IPS-NIHi11 (cell line): ENCODE measurements around the gene PTPN3.
A peak's percentile ranks its signal among the peaks of the same experiment; 100 is the strongest.
"Not testable (repeated sequence)": the region's sequence is repeated elsewhere in the genome, so short reads cannot be mapped to it uniquely, and the experiment has no call there.

ENCODE experiments used
- DNase-seq: peaks from one replicate; pipeline ENCODE4 v3.0.0; 2012; ENCODE audit warnings: mixed read lengths, low spot score

The PTPN3 gene, protein sequence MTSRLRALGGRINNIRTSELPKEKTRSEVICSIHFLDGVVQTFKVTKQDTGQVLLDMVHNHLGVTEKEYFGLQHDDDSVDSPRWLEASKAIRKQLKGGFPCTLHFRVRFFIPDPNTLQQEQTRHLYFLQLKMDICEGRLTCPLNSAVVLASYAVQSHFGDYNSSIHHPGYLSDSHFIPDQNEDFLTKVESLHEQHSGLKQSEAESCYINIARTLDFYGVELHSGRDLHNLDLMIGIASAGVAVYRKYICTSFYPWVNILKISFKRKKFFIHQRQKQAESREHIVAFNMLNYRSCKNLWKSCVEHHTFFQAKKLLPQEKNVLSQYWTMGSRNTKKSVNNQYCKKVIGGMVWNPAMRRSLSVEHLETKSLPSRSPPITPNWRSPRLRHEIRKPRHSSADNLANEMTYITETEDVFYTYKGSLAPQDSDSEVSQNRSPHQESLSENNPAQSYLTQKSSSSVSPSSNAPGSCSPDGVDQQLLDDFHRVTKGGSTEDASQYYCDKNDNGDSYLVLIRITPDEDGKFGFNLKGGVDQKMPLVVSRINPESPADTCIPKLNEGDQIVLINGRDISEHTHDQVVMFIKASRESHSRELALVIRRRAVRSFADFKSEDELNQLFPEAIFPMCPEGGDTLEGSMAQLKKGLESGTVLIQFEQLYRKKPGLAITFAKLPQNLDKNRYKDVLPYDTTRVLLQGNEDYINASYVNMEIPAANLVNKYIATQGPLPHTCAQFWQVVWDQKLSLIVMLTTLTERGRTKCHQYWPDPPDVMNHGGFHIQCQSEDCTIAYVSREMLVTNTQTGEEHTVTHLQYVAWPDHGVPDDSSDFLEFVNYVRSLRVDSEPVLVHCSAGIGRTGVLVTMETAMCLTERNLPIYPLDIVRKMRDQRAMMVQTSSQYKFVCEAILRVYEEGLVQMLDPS

DNA sequence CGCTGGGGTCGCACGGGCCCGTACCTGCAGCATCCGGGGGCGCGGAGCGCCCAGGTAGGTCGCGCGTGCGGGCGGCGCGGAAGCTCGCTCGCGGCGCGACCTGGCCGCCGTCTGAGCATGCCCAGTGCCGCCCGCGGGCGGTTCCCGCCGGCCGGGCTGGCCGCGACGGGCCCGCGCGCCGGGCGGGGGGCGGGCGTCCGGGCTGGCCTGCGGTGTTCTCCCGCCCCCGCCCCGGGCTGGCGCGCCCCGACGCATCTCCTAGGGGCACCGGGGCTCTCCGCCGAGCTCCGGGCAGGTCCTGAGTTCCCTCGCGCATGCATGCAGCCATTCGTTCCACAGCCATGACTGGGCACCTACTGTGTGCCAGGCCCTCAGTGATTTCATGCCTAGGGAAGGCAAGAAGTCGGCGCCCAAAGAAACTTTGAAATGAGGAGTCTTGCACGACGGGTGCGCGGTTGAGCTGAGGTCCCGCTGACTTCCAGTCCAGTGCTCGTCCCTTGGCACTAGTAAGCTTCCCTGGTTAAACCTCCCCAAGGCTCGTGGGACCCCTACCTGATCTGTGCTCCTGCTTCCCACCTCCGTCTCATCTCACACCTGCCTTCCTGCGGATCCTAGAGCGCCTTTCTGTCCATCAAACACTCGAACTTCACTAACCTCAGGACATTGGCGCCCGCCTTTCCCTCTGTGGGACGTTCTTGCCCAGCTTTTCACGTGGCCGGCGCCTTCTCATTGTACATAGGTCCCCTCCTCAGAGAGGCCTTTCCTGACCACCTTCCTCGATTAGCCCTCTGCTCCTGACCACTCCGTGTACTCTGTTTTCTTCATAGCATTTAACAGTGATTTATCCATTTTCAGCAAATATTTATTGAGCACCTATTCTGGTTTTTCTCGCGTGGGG, at the start of gene PTPN3:
Gene PTPN3 (minus strand): TSS at position 113 of the 898 bp plus-strand sequence. CDS start 34,873 bp downstream, outside the sequence.
- peak; percentile 86 for DNase-seq

DNA sequence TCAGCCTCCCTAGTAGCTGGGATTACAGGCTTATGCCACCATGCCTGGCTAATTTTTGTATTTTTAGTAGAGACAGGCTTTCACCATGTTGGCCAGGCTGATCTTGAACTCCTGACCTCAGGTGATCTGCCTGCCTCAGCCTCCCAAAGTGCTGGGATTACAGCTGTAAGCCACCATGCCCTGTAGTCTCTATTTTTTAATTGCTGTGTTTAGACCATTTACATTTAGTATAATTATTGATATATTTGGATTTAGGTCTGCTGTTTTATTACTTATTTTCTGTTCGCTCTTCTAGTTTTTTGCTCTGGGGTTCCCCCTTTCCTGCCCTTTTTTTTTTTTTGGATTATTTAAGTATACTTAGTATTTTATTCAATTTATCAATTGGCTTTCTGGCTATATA, 46.8 kb upstream of the PTPN3 start:
- DNase-seq = not testable (repeated sequence)

DNA sequence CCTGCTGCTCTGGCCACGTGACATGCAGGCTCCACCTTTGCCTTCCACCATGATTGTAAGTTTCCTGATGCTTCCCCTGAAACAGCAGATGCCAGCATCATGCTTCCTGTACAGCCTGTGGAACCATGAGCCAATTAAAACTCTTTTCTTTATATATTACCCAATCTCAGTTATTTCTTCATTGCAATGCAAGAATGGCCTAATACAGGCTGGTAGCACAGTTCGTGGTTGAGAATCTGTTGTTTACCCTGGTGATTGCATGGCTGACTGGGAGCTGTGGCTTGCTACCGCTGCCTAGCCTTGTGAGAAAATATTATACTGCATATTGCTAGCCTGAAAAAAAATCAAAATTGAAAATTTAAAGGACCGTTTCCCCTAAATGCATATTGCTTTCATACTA, 44.8 kb upstream of the PTPN3 start:
- DNase-seq = no peak

DNA sequence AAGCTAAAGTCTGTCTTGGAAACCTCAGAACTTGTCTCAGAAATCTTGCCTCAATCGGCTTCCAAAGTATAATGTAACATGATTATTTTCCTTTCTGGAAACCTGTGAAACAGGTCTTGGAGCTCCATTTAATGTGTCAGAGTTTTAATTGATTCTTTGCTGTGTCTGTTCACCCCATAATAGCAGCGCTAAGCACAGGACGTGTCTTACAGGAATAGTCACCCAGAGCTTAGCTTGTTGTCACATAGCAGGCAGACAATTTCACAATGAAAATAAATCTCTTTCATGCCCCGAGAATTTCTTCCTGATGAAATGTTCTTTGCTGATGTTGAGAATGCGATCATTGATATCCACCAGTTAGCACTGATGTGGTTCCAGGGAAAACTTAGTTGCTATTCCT, 40.2 kb upstream of the PTPN3 start:
- DNase-seq = no peak

DNA sequence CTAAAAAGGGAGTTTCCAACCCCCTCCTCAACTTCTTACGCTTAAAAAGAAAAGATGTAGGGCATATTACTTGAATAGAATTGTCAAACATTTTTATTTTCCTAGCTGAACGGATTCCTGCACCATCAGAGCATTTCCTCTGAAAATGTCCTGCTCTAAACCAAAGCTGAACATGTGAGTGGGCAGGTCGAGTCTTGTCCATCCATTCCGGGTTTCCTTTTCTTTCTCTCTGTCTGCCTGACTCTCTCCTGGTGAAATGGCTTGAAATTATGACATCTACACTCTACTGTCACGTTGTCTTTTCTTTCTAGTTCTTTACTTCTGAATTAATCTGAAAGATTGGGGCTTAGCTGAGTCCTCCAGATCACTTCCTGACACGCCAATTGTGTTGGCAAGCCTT, 39.2 kb upstream of the PTPN3 start:
- DNase-seq = no peak

GRCh38 chr9:109536859-109537258, 38.8 kb upstream of the PTPN3 start:
- DNase-seq = no peak

- no peak for DNase-seq
Observed at GRCh38 chr9:109535365-109535764, 37.3 kb upstream of the PTPN3 start.

- DNase-seq = no peak
Observed at GRCh38 chr9:109534151-109534550, 36.0 kb upstream of the PTPN3 start.

DNA sequence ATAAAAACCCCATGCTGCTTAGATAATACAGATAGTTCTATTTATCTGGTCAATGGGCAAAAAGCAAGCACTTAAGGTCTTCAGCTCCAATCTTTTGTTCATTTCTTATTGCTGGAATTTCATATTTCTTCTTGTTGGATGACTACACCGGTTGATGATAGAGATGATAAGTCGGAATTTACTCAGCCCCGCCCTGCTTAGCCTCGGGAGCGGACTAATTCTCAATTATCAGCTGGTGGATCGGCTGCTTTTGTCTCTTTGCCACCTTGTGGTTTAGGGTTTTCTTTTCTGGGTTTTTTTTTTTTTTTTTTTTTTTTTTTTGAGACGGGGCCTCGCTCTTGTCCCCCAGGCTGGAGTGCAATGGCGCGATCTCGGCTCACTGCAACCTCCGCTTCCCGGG, 34.5 kb upstream of the PTPN3 start:
- DNase-seq = not testable (repeated sequence)

DNA sequence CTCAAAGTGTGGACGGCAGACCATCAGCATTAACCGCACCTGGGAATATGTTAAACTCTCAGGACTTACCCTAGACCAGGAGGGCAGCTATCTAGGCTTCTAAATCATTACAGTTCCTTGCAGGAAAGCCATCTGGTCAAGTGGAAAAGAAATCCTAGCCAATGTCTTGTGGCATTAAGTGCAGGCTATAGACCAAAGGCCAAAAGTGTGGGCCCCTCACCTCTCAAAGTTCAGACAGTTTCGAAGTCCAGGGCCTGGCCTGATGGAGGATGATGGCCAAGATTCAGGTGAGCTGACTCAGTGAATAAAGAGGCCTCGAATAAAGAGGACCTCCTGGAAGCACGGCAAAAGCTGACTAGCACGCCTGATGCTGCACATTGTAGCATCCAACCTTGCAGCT, 24.0 kb upstream of the PTPN3 start:
- DNase-seq = no peak

GRCh38 chr9:109520475-109521132, 22.5 kb upstream of the PTPN3 start:
- DNase-seq = peak; percentile 85

DNA sequence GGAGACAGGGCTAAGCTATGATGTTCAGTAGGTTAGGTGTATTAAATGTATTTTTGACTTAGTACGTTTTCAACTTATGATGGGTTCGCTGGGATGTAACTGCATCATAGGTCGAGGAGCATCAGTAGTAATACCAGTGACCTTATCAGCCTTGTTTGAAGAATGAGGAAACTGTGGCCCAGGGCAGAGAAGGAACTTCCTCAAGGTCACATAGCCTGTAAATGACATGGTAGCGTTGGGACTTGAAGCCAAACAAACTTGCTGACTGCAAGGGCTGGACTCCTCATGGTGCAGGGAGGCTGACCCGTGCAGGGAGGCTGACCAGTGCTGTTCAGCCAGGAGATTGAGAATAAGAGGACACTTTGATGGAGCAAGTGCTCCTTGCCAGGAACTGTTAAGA, 21.3 kb upstream of the PTPN3 start:
- DNase-seq = no peak

DNA sequence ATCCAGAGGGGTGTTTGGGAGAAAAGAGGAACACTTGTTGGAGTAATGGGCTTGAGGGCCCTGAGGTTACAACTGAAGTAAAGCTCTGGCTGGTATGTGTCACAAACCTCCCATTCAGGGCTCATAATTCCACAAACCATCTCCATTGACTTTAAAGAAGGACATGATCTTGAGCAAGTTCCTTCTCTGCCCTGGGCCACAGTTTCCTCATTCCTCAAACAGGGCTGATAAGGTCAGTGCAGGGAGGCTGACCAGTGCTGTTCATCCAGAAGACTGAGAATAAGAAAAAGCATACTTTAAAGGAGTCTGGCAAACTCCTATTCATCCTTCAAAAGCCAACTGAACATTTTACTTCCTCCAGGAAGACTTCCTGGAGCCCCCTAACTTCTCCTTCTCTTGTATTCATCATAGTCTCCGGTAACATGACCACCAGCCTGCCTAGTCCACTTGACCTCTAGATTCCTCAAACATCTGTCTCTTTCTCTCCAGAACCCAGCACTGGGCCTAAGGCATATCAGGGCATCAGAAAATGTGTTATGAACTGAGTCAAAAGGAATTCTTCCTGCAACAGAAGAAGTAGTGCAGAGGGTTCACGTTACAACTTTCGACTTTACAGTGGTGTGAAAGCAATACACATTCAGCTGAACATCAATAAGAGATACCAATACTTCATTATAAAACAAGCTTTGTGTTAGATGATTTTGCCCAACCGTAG, 20.7 kb upstream of the PTPN3 start:
- no peak for DNase-seq

- no peak for DNase-seq
Observed at GRCh38 chr9:109517901-109518377, 19.8 kb upstream of the PTPN3 start.

GRCh38 chr9:109513871-109514270, 15.8 kb upstream of the PTPN3 start:
- no peak for DNase-seq

DNA sequence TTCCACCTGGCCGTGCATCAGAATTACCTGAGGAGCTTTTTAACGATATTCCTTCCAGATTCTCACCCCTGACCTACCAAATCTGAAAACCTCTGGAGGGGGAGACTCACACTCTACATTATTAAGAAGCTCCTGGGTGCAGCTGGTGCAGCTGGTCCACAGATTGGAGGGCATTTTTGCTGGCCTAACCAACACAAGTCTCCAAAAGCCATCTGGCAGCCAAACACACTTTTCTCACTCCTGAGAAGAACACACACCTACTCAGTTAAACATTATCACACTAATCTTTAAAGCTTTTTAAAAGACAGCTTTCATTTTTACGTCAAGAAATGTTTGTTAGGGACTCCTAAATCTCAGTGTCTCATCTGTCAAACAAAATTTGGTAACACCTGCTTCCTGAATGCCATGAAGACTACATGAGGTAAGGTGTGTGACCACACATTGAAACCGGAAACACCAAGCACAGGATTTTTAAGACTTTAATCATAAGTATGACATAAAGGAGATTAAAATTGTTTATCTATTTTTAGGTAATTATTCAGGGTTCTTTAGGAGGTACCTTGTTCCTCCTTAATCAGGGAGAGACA, 14.2 kb upstream of the PTPN3 start:
- DNase-seq = no peak

- no peak for DNase-seq
Observed at GRCh38 chr9:109510506-109510905, 12.4 kb upstream of the PTPN3 start.

DNA sequence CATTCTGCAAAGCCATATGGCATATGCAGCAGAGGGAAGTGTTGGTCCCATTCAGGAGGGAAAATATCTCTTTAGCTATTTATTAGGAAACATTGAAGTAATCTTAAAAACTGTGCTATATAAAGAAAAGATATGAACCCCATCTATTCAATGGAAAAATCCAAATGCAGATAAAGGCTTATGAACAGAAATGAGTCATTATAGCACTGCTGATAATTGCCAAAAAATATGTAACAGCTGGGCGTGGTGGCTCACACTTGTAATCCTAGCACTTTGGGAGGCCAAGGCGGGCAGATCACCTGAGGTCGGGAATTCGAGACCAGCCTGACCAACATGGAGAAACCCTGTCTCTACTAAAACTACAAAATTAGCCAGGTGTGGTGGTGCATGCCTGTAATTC, 11.9 kb upstream of the PTPN3 start:
- not testable (repeated sequence) for DNase-seq

DNA sequence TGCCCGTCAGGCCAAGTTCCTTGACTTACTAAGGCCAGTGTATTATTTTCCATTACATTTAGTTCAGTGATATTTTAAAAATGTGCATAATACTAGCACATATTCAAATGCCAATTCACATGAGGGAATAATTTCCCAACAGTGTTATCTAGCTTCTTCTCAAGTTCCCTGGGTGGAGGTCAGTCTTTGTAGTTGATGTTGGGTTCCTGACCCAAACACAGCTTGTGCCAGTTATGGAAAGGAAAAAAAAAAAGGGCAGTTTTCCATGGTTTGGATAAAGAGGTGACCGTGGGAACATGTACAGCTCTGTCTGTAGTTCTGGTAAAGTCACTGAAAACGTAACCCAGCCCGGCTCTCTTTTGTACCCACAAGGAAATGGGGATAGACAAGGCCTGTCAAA, 11.5 kb upstream of the PTPN3 start:
- no peak for DNase-seq

DNA sequence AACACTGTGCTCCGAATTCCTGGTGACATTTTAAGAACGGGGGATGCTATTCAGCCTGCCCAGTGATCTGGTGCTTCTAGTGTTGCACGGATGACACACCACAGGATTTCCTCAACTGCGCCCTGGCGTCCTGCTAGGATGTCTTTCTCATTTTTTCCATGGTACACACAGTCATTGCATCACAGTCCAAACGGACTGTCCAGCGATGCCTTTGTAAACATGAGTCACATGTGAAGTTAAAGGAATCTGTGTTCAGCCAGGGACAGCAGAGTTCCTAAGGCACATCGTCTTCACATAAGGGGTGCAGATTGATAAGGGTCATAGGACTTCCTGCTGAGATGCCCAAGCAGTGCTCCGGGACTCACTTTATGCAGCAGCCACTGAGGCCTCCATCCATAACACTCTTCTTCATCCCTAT, 9.3 kb upstream of the PTPN3 start:
- DNase-seq = no peak
